ENCODE measurements around the gene NELL2.

DNA sequence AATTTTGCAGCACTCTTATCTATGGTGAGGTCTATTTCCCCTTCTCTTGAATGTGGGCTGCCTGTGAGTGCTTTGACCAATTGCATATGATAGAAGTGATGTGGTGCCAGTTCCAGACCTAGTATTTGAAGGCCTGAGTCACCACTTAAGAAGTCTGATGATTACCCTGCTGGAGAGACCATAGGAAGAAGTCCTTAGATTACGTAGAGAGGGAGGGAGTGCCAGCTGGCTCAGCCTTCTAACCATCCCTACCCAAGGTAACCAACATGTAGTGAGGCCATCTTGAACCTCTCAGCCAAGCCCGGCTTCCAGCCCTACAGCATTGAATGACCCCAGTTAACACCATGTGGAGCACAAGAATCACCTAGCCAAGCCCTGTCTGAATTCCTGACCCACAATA, 166.9 kb downstream of the NELL2 start:
- TF ChIP-seq POLR2A (IDR thresholded peaks at IDR 0.05; ENCODE audit: low read length): no peak
- TF ChIP-seq CTCF (IDR thresholded peaks at IDR 0.05): no peak
- no peak for TF ChIP-seq NR3C1 (IDR thresholded peaks at IDR 0.05)
- no peak for TF ChIP-seq TP53 (CRISPR knock-in tag; IDR thresholded peaks at IDR 0.05)
- TF ChIP-seq, protein P1, sequence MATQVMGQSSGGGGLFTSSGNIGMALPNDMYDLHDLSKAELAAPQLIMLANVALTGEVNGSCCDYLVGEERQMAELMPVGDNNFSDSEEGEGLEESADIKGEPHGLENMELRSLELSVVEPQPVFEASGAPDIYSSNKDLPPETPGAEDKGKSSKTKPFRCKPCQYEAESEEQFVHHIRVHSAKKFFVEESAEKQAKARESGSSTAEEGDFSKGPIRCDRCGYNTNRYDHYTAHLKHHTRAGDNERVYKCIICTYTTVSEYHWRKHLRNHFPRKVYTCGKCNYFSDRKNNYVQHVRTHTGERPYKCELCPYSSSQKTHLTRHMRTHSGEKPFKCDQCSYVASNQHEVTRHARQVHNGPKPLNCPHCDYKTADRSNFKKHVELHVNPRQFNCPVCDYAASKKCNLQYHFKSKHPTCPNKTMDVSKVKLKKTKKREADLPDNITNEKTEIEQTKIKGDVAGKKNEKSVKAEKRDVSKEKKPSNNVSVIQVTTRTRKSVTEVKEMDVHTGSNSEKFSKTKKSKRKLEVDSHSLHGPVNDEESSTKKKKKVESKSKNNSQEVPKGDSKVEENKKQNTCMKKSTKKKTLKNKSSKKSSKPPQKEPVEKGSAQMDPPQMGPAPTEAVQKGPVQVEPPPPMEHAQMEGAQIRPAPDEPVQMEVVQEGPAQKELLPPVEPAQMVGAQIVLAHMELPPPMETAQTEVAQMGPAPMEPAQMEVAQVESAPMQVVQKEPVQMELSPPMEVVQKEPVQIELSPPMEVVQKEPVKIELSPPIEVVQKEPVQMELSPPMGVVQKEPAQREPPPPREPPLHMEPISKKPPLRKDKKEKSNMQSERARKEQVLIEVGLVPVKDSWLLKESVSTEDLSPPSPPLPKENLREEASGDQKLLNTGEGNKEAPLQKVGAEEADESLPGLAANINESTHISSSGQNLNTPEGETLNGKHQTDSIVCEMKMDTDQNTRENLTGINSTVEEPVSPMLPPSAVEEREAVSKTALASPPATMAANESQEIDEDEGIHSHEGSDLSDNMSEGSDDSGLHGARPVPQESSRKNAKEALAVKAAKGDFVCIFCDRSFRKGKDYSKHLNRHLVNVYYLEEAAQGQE (IDR thresholded peaks at IDR 0.05): no peak
- no peak for TF ChIP-seq CBX2 (IDR thresholded peaks at IDR 0.05; ENCODE audit: borderline replicate concordance, low read depth)

All from A549 (cell line).